PC-9 (cell line): ENCODE results near the gene SHROOM3. TPM values are rescaled to one million over a fixed set of nuclear protein-coding genes. Genes with fewer than 3 reads are reported as not detected.

Experiments
- BruUV-seq: library from RNA; stranded (reverse); fragments of 400-500 nt; replicated peaks from 2 replicates; lab custom pipeline; 2021; lab: Mats Ljungman, UMichigan
- CTCF ChIA-PET: fragments of 300-600 bp; sonication (Branson Sonifier 250); formaldehyde crosslinking; loops from one replicate; lab custom pipeline; 2022; ENCODE audit warnings: antibody characterized with exemption; lab: Charles Lee
- POLR2A ChIA-PET: fragments of 300-600 bp; sonication (Branson Sonifier 250); formaldehyde crosslinking; loops from one replicate; lab custom pipeline; 2022; ENCODE audit warnings: antibody characterized with exemption; ENCODE audit not compliant: unreplicated experiment; lab: Charles Lee
- DNase-seq, 2 experiments: peaks; one replicate each; pipeline versions ENCODE4 v3.0.0 to v3.0.0-alpha.2; 2015 to 2022; ENCODE audit warnings: mixed read lengths in 1 of 2
- H2AFZ ChIP-seq: fragments of 200-600 bp; sonication (generic); 2 replicates; pipeline ENCODE4 v1.8.1; 2017; ENCODE audit warnings: antibody characterized with exemption
- H3F3A ChIP-seq: fragments of 200-600 bp; sonication (generic); 2 replicates; pipeline ENCODE4 v1.8.1; 2017; ENCODE audit warnings: antibody characterized with exemption, mild to moderate bottlenecking, low read depth; ENCODE audit not compliant: insufficient read depth
- H3K27ac ChIP-seq: fragments of 200-600 bp; sonication (generic); 2 replicates; pipeline ENCODE4 v1.6.1; 2016; ENCODE audit warnings: mixed run types
- H3K27me3 ChIP-seq: fragments of 200-600 bp; sonication (generic); 2 replicates; pipeline ENCODE4 v1.6.1; 2016; ENCODE audit warnings: low read depth, mixed run types; ENCODE audit not compliant: insufficient read depth
- H3K36me3 ChIP-seq: fragments of 200-600 bp; sonication (generic); 2 replicates; pipeline ENCODE4 v1.6.1; 2016; ENCODE audit warnings: low read depth, mixed run types
- H3K4me1 ChIP-seq: fragments of 200-600 bp; sonication (generic); replicated peaks from 2 replicates; pipeline ENCODE4 v1.6.1; 2016; ENCODE audit warnings: mixed run types; ENCODE audit not compliant: insufficient read depth
- H3K4me2 ChIP-seq: fragments of 200-600 bp; sonication (generic); 2 replicates; pipeline ENCODE4 v1.6.1; 2017; ENCODE audit warnings: mixed run types
- H3K4me3 ChIP-seq: fragments of 200-600 bp; sonication (generic); 2 replicates; pipeline ENCODE4 v1.6.1; 2016; ENCODE audit warnings: mixed run types
- H3K79me2 ChIP-seq: fragments of 200-600 bp; sonication (generic); 2 replicates; pipeline ENCODE4 v1.6.1; 2017; ENCODE audit warnings: low read depth, mixed run types
- H3K9me2 ChIP-seq: fragments of 200-600 bp; sonication (generic); 2 replicates; pipeline ENCODE4 v1.8.1; 2017; ENCODE audit warnings: mild to moderate bottlenecking; ENCODE audit not compliant: insufficient read depth
- H3K9me3 ChIP-seq: fragments of 200-600 bp; sonication (generic); 2 replicates; pipeline ENCODE4 v1.8.1; 2016; ENCODE audit warnings: low read depth; ENCODE audit not compliant: insufficient read depth
- H4K20me1 ChIP-seq: fragments of 200-600 bp; sonication (generic); 2 replicates; pipeline ENCODE4 v1.8.1; 2017; ENCODE audit not compliant: insufficient read depth
- EZH2 ChIP-seq: fragments of 200-600 bp; sonication (generic); IDR thresholded peaks from 2 replicates; pipeline ENCODE4 v1.8.0; 2017; ENCODE audit warnings: antibody characterized with exemption, low read depth
- intact Hi-C: fragments of 100-400 bp; cut with micrococcal nuclease; formaldehyde crosslinking; loops from one replicate; pipeline ENCODE4 v1.10.0; 2022; ENCODE audit not compliant: unreplicated experiment
- total RNA-seq: library from RNA; stranded (reverse); gene quantifications from 2 replicates; pipeline ENCODE4 v1.2.3, GENCODE V29; 2021
- TF ChIP-seq, protein P1 (sequence below): fragments of 200-600 bp; sonication (generic); conservative IDR thresholded peaks from 2 replicates; pipeline ENCODE4 v1.6.1; 2017; ENCODE audit warnings: mixed run types, antibody characterized with exemption, mild to moderate bottlenecking, moderate library complexity

The SHROOM3 gene
- total RNA-seq, 1 experiment from 2014 or later = 44.3 TPM

DNA sequence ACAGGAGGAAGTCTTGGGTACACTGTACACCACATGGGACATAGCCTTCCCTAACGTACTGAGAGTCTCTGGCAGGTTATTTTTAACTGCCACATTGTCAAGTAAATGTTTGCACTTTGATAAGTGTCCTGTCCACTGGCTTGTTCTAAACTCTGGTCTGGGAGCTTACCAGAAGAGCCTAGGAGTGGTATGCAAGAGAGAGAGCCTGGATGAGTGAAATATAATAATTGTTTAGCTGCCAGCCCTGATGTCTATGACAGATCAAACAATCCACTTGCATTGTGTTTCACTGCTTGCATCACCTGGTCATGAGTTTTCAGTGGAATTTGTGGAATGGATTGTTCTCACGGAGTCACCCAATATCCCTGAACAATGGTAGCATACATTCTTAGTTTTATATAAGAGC lies 91.6 kb downstream of the SHROOM3 start:
- H2AFZ ChIP-seq = no peak overlapping the region
- DNase-seq = peak; percentile 15 to 47
- no peak overlapping the region for H3K27ac ChIP-seq
- H3K4me1 ChIP-seq = no peaks in the 10 kb centered on the region
- H3K4me2 ChIP-seq = no peak overlapping the region
- intact Hi-C loops = loop anchor here (5.0 kb wide), 1 partner anchor 36 kb away; no protein-coding TSS in a partner anchor
- no TSS peak for BruUV-seq
- ChIA-PET POLR2A (interaction anchor here (0.5 kb wide), 1 partner anchor 9 kb away, joined by 4 read pairs; no protein-coding TSS in a partner anchor), CTCF (no interaction called here)
- TF ChIP-seq EZH2 = no peak
- TF ChIP-seq, protein P1, sequence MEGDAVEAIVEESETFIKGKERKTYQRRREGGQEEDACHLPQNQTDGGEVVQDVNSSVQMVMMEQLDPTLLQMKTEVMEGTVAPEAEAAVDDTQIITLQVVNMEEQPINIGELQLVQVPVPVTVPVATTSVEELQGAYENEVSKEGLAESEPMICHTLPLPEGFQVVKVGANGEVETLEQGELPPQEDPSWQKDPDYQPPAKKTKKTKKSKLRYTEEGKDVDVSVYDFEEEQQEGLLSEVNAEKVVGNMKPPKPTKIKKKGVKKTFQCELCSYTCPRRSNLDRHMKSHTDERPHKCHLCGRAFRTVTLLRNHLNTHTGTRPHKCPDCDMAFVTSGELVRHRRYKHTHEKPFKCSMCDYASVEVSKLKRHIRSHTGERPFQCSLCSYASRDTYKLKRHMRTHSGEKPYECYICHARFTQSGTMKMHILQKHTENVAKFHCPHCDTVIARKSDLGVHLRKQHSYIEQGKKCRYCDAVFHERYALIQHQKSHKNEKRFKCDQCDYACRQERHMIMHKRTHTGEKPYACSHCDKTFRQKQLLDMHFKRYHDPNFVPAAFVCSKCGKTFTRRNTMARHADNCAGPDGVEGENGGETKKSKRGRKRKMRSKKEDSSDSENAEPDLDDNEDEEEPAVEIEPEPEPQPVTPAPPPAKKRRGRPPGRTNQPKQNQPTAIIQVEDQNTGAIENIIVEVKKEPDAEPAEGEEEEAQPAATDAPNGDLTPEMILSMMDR = no peak
- H3K27me3 ChIP-seq = no peaks in the 10 kb centered on the region
- H3K4me3 ChIP-seq = no peak overlapping the region
- no peaks in the 10 kb centered on the region for H3K9me3 ChIP-seq
- no peaks in the 10 kb centered on the region for H3K36me3 ChIP-seq
- no peaks in the 10 kb centered on the region for H4K20me1 ChIP-seq
- H3F3A ChIP-seq = no peaks in the 10 kb centered on the region
- no peaks in the 10 kb centered on the region for H3K9me2 ChIP-seq
- H3K79me2 ChIP-seq = no peaks in the 10 kb centered on the region

DNA sequence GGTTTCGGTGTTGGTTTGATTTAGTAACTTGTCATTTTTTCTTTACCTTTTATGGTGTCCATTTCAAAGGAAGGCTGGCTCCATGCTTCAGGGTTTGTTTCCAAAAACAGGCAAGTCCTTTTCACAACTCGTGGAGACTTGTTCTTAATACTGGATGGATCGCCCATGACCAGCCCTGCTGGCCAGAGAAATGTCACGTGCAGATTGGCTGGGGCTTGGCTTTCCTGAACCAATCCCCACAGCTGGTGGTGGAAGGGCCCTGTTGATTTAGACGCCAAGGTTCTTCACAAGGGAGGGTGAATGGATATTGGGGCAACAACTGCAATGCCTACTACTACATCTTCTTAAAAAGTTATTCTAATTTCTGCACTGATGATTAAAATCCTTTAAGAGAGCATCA lies 92.6 kb downstream of the SHROOM3 start:
- TF ChIP-seq, protein P1 = no peak
- TF ChIP-seq EZH2 = no peak
- no TSS peak for BruUV-seq
- Histone ChIP-seq H3K27me3 (no peaks in the 10 kb centered on the region), H3K9me2 (no peaks in the 10 kb centered on the region), H2AFZ (no peak overlapping the region), H3K4me3 (no peak overlapping the region), H3K4me1 (no peaks in the 10 kb centered on the region), H3K9me3 (no peaks in the 10 kb centered on the region), H3K27ac (no peak overlapping the region), H3K79me2 (no peaks in the 10 kb centered on the region), H4K20me1 (no peaks in the 10 kb centered on the region), H3K4me2 (no peak overlapping the region), H3F3A (no peaks in the 10 kb centered on the region), H3K36me3 (no peaks in the 10 kb centered on the region)
- POLR2A ChIA-PET = no interaction called here
- intact Hi-C loops = loop anchor here (5.0 kb wide), 1 partner anchor 35 kb away; no protein-coding TSS in a partner anchor
- DNase-seq = no peak
- CTCF ChIA-PET = no interaction called here

- Histone ChIP-seq H3F3A (no peaks in the 10 kb centered on the region), H3K27ac (no peak overlapping the region), H3K9me3 (no peaks in the 10 kb centered on the region), H4K20me1 (no peaks in the 10 kb centered on the region), H2AFZ (no peak overlapping the region), H3K4me1 (no peaks in the 10 kb centered on the region; the same call in 1 of the 2 replicates), H3K27me3 (no peaks in the 10 kb centered on the region), H3K9me2 (no peaks in the 10 kb centered on the region), H3K79me2 (no peaks in the 10 kb centered on the region), H3K36me3 (no peaks in the 10 kb centered on the region), H3K4me3 (no peak overlapping the region), H3K4me2 (no peak overlapping the region)
- BruUV-seq = no TSS peak
- intact Hi-C loops = no loop called here
- POLR2A ChIA-PET = interaction anchor here (0.6 kb wide), 1 partner anchor 32 kb away, joined by 3 read pairs; no protein-coding TSS in a partner anchor
- no peak for DNase-seq
- TF ChIP-seq, protein P1 = no peak
- TF ChIP-seq EZH2 = no peak
- CTCF ChIA-PET = no interaction called here
Observed at GRCh38 chr4:76531597-76531996, 96.6 kb downstream of the SHROOM3 start.
